Mesenteric fat pad (tissue), 1 donor: Measurements from ENCODE around the gene KLF2. TPM values are rescaled to one million over a fixed set of nuclear protein-coding genes. Genes with fewer than 3 reads are reported as not detected.

Experiments
- DNase-seq: peaks from one replicate; pipeline ENCODE4 v3.0.0-alpha.2; 2020; ENCODE audit warnings: low spot score
- total RNA-seq: library from RNA; stranded (reverse); fragmentation: NEBNext Ultra II Directional; extraction: Animal tissue kit (Norgen Biotek cat#: 25700); gene quantifications from one replicate; pipeline ENCODE4 v1.2.1, GENCODE V29; 2021
- donor health status: DM: yes; HTN: yes; CAD: no.

The KLF2 gene
- total RNA-seq, 1 donor from 2014 or later: 228 TPM

- DNase-seq: no peak
Observed at GRCh38 chr19:16306728-16307402, 17.8 kb upstream of the KLF2 start.

GRCh38 chr19:16308081-16308480 lies 16.5 kb upstream of the KLF2 start:
- no peak for DNase-seq

GRCh38 chr19:16309643-16310042 lies 15.0 kb upstream of the KLF2 start:
- DNase-seq: no peak

GRCh38 chr19:16315825-16316505 lies 8.7 kb upstream of the KLF2 start:
- DNase-seq: no peak

- DNase-seq: no peak
Observed at GRCh38 chr19:16316506-16316882, 8.1 kb upstream of the KLF2 start.

GRCh38 chr19:16319481-16319880 lies 5.1 kb upstream of the KLF2 start:
- no peak for DNase-seq

GRCh38 chr19:16320987-16321386 lies 3.6 kb upstream of the KLF2 start:
- no peak for DNase-seq

- no peak for DNase-seq
Observed at GRCh38 chr19:16325161-16325527, 518 bp downstream of the KLF2 start.

- DNase-seq: no peak
Observed at GRCh38 chr19:16325641-16326400, 1.2 kb downstream of the KLF2 start.

- no peak for DNase-seq
Observed at GRCh38 chr19:16326401-16327168, 2.0 kb downstream of the KLF2 start.

- no peak for DNase-seq
Observed at GRCh38 chr19:16327169-16327475, 2.5 kb downstream of the KLF2 start.

GRCh38 chr19:16327501-16327900 lies 2.9 kb downstream of the KLF2 start:
- no peak for DNase-seq

GRCh38 chr19:16327911-16328823 lies 3.5 kb downstream of the KLF2 start:
- DNase-seq: no peak

- no peak for DNase-seq
Observed at GRCh38 chr19:16328824-16329482, 4.3 kb downstream of the KLF2 start.

GRCh38 chr19:16330368-16330801 lies 5.8 kb downstream of the KLF2 start:
- peak; percentile 95 for DNase-seq

GRCh38 chr19:16330806-16331690 lies 6.4 kb downstream of the KLF2 start:
- no peak for DNase-seq

GRCh38 chr19:16333001-16333586 lies 8.5 kb downstream of the KLF2 start:
- DNase-seq: no peak

GRCh38 chr19:16334411-16334810 lies 9.8 kb downstream of the KLF2 start:
- DNase-seq: no peak

- DNase-seq: no peak
Observed at GRCh38 chr19:16335226-16335625, 10.6 kb downstream of the KLF2 start.
